ENCODE measurements around the gene BABAM2.

The BABAM2 gene

DNA sequence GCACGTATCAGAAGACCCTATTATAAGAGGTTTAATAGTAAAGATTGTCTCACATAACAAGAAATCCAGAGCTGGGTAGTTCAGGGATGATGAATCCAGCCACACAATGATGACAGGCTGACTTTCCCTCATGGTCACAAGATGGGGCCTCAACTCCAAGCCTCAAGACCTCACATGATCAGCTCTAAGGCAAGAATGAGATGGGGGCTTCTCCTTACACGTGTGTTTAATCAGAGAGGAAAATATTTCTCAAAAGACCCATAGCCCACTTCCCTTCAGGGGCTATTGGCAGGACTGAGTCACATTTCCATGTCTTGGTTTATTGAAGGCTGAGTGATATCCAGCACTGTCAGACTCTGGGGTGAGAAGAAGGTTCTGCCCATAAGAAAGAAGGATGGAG lies 402.0 kb downstream of the BABAM2 start:
- no peak for DNase-seq

DNA sequence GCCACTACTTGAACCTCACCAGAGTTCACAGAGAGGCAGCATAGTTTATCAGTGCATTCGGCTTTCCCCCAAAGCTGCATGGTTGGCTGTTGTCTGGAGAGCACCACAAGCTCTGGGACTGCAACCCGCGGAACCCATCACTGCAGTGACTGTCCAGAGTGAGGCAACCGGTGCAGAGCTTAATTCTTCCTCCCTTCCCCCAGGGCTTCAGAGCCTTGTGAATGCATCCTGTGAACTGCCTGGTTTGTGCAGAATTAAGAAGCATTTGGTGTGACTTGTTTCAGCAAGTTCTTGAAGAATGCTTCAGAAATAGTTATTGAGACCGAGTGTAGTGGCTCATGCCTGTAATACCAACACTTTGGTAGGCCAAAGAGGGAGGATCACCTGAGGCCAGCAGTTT lies 402.9 kb downstream of the BABAM2 start:
- no peak for DNase-seq

DNA sequence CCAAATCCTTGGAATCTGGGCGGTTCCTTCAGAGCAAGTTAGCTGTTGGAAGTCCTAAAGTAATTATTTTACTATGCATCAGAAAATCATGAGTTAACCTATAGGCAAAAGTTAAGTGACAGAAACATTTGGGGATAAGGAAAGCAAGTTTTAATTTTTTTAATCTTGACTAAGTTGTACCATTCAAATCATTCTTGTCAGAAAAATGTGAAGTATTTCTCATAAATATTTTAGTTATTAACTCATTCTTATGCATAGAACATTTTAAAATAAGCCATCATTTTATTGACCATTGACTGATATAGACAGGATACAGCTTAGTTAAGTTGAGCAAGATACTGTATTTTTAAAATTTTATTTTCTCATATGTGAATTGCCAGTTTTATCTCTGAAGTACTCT lies 403.9 kb downstream of the BABAM2 start:
- DNase-seq, result no peak

DNA sequence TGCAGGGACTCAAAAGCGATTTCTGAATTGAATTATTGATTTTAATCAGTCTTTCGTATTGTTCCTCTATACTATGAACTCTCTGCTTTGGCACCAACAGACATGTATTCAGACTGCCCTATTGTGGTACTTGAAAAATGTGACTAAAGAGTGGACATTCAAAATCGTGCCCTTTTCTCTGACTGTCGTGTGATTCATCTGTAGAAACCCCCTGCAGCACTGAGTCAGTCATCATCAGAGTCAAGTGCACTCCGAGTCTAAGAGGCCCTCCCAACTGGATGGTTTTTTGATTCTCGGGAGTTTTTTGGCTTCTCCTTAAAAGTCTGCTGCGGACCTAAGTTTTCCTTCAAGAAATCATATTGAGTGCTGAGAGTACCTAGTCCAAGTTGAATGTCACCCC lies 405.7 kb downstream of the BABAM2 start:
- no peak for DNase-seq

DNA sequence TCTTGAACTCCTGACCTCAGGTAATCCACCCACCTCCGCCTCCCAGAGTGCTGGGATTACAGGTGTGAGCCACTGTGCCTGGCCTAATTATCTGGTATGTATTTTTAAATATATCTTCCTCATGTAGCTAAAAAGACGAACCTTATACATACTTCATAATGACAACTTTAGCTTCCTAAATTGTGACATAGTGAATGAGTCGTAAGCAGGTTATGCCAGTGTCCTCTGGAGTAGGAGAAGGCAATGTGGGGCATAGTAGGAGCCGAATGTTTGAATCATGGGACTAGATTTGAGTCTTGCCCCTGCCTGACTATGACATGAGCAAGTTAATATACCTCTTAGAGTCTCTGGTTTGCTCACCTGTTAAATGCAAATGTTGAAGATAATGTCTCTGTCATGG lies 406.4 kb downstream of the BABAM2 start:
- no peak for DNase-seq

DNA sequence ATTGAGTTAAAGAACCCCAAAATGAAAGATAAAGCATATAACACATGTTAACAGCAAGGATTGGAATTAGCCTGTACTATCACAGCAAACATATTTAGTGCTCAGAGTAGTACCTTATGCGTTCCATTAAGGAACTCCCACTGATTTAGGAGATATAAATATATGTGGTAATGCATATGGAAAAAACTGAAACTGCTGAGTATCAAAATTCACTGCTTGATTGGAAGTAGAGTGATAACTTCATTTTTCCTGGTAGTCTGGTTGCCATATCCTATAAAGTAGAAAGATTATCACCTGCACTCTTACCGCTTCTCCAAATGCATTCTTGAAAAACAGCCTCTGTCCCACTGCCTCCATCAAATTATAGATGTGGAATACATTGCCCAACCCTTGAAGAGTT lies 407.0 kb downstream of the BABAM2 start:
- no peak for DNase-seq

DNA sequence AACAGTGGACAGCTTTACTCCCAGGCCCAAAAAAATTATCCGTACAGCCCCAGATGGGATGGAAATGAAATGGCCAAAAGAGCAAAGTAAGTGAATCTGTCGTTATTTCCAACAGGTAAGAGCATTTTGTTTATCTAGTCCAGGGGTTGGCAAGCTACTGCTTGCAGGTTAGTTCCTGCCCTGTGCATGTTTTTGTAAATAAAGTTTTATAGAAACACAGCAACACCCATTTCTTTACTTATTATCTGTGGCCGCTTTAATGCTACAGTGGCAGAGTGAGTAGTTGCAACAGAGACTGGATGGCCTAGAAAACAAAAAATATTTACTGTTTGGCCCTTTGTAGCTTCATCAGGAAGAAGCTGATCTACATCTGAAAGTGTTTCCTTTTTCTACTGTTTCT lies 407.9 kb downstream of the BABAM2 start:
- no peak for DNase-seq

DNA sequence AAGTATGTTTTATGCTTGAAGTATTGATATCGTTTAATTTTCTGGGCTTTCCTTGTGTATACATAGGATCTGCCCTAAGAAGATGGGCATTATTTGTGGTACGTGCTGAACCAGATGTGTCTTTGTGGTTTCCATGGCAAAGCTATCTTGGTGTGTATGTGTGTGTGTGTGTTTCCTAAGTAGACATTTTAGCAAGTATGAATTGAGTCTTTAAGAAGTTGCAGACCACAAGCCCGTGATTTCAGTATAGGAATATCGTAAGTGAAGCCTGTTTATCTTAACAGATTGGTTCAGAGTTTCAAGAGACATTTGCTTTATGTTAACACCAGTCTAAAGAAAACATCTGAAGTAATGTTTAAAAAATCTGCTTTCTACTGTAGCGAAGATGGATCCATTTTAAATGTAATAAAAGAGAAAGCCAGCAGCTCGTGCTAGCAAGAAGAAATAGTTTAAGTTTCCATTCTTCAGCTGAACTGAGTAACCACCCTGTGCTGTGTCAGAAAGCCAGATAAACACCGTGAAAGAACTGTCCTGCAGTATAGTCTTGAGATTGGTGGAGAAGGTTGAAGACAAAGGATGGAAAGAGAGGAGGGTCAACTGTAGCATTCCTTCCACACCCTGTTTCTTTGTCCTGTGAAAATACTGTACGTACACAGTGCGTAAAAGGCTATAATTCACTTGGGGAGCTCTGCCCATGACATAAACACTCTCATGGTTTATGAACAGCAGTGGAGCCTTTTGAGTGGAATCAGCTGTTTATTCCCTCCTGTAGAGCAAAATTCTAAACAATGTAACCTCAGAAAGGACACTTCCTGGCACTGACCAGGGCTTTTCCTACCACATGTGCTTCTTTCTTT lies 410.2 kb downstream of the BABAM2 start:
- DNase-seq, result no peak

DNA sequence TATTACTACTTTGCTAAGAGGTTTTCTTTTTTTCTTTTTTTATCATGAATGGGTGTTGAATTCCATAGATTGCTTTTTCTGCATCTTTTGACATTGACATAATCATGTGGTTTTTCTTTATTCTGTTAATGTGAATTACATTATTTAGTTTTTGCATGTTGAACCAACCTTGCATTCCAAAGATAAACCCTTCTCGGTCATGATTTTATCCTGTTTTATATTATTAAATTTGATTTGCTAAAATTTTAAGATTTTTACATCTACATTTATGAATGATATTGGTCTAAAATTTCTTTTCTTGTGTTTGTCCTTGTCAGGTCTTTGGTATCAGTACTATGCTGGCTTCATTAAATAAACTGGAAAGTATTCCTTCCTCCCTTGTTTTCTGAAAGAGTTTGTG lies 414.7 kb downstream of the BABAM2 start:
- DNase-seq, result no peak

DNA sequence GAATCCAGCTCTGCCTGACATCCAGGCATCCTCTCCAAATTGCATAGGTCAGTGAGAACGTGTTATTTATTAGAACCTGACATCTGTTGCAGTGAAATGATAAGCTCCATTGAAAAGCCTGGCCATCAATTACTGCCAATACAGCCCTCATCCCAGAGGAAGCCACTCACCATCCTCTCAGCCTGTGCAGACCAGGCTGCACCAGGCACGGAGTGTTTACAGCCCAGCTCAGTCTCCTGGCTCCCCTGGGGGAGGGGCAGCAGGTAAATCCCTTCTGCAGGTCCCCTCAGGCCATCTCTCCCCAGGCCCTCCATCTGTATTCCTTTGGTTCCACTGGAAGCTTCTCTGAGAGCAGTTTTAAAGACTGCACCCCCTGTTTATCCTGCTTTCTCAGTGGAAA lies 419.6 kb downstream of the BABAM2 start:
- DNase-seq, result no peak

DNA sequence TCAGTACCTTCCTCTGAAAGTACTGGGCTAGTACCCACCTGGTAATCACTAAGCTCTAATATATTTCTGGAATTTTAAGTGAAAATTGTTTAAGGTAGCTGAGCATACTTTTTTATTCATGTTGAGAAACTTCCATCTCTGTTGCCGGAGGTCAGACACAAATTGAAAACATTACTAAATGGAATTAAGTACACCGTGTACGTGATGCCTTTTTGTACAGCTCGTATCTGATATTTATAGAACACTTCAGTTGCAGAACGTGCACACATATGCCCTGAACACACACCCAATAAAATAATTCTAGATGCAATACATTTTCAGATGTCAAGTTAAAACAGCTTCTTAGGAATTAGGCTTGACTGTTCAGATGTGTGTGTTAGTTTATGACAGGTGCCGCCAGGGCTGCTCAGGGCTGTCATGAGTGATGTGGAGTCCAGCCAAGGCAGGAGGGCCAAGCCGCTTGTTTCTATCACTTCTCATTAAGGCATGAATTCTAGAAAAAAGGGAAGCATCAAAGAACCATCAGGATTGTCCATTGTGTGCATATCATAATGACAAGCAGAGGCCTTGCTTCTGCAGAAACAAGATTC lies 421.2 kb downstream of the BABAM2 start:
- DNase-seq, result no peak

DNA sequence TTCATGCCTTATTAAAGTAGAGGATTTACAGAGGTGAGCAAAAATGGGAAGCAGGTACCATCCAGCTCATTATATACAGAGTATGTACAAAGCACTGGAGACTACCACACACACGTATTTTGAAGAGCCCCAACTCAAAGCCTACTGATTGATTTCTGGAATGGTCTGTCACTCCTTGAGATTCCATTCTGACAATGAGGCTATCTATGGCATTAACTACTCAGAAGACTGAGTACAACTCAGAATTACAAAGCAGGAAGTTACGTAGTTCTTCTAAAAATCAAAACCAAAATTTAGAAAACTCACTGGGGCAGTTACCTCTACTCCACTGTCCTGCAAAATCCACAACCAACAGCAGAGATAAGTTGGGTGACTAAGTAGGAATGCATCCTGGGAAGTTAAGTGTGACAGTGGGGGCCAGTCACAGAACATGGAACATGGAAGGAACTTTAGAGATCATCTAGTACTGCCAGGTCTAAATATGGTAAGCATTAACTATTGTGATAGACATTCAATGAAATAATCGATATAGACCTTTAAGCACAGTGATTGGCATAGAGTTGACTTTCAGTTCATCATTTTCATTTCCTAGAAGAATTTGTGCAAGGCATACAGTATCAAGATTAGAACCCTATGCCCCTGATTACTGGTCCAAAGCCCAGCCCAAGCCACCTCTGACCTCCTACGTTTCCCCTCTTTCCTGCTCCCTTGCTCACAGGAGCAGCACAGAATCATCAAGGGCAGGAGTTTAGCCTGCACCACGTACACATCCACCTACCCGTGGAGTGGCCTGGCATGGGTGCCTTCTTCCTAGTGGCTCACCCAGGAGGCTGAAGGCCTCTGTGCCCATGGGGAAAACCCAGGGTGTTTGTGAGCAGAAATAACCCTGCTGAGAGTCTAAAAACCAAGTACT lies 422.0 kb downstream of the BABAM2 start:
- DNase-seq, result no peak

DNA sequence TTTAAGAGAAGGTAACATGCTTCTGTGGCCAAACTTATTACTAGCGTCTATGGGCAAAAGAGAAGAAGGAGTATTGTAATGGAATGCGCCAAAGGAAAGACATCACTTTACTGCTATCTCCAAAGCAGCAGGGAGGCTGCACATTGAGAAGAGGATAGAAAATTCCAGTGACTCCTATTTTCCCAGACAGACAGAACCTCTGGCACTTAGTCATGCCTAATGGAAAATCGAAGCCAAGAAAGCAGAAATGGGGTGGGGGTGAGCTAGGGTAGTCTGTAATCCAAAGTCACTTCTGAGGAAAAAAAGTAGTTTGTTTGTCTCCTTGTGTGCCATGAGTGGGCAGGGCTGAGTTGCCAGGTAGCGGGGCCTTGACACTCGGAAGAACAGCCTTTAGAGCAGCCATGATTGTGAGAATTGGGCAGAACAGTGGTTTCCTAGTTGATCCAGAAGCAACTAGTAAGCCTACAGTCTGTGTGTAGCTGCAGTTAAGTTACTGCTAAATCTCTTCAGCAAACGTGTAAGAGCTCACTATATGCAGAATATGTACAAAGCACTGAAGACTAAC lies 422.8 kb downstream of the BABAM2 start:
- no peak for DNase-seq

DNA sequence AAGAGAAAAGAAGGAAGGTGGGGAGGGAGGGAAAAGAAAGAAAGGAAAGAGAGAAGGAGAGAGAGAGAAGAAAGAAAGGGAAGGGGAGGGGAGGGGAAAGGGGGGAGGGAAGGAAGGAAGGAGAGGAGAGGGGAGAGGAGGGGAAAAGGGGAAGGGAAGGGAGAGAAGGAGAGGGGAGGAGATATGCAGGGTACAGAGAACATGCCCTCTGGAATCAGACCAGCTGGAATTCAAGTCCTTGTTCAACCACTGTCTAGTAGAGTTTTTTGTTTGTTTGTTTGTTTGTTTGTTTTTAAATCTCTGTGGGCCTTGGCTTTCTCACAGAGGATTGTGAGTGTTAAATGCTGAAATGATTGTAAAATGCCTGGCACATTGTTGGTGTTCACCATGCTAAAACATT lies 424.4 kb downstream of the BABAM2 start:
- DNase-seq, result no peak

DNA sequence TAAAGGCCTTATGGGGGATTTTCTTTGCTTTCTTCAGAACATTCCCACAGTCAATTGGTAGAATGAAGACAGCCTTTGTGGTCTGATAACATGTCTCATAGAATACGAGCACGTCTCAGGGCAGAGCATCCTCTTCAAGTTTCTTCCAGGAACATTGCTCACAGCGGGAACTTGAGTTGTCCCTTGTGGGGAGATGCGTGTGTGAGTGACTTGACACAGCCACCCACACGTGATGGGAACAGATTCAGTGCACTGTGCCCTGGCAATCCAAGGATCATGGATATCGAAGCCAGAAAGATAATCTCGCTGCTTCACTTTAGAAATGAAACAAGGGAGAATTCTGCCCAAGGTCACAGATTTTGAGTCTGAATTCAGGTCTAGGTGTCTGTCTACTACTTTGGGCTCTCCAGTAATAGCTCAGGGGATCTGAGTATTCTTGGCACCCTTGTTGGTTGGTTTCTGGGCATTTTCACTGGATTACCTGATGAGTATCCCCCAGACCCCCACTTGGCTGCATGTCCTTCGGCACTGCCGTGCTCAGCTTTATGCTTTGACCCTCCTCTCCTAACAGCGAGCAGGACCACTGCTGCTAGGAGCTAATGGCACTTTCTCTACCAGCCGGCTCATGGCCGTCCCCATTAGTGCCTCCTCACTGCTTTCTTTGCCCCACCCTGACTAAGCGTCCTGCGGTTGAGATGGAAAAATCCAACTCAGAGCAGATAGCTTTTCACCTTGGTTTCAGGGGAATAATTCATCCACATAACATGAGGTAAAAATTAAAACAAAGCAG lies 426.2 kb downstream of the BABAM2 start:
- DNase-seq, result no peak

DNA sequence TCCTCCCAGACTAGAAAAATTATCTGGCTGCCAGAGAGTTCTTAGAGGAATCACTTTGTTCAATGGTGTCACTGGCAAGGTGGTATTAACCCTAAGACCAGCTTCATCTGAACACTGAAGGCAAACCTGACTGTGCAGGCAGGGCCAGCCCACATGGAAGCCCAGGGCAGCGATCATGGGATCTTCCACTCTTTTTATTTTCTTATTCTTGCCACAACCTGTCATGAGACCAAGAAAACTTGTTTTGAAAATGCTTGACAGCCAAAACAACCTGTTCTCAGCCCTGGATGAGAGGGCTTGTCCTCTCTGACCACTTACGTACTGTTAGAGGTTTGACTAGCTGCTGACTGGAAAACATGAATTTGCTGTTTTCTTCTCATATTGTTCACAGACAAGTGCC lies 426.9 kb downstream of the BABAM2 start:
- DNase-seq, result no peak

DNA sequence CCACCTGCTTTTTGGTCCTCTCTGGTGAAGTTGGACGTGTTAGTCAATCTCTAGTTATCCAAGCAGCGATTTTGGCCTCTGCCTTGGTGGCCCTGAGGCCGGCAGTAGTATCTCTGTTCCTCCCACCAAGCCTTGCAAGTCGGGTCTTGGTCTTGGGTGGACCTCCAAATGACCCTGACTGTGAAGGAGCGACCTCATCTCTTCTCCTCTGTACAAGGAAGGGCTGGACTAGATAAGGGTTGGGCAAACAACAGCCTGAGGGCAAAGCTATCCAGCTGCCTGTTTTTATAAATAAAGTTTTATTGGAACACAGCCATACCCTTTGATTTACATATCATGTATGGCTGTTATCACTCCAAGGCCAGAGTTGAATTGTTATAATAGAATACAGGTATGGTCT lies 427.5 kb downstream of the BABAM2 start:
- no peak for DNase-seq

DNA sequence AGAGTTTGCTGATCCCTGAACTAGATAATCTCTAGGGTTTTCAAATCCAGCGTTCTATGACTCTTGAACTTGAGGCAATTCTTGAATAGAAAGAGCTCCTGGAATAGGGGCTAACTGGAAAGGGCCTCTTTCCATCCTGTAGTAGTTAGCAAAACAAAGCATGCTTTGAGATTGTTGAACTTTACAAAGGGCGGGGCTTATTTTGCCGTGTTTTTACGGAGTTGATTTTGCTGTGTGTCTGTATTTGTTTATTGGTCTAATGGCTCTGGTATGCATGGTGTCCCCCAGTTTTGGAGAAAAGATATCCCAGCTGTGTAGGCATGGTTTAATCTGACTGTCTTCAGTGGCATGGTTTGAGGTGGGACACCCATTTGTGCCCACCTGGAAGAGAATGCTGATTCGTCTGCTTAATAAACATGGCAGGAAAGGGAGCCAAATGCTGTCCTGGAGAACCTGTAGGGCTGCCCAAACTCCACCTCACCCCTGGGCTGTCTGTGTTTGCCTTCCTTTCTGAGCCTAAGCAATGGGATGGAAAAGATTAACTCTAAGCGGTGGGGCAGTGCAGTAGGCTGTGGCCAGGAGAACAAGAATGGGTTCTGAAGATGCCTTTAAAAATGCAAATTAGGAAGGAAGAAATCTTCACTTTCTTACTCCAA lies 428.1 kb downstream of the BABAM2 start:
- no peak for DNase-seq

DNA sequence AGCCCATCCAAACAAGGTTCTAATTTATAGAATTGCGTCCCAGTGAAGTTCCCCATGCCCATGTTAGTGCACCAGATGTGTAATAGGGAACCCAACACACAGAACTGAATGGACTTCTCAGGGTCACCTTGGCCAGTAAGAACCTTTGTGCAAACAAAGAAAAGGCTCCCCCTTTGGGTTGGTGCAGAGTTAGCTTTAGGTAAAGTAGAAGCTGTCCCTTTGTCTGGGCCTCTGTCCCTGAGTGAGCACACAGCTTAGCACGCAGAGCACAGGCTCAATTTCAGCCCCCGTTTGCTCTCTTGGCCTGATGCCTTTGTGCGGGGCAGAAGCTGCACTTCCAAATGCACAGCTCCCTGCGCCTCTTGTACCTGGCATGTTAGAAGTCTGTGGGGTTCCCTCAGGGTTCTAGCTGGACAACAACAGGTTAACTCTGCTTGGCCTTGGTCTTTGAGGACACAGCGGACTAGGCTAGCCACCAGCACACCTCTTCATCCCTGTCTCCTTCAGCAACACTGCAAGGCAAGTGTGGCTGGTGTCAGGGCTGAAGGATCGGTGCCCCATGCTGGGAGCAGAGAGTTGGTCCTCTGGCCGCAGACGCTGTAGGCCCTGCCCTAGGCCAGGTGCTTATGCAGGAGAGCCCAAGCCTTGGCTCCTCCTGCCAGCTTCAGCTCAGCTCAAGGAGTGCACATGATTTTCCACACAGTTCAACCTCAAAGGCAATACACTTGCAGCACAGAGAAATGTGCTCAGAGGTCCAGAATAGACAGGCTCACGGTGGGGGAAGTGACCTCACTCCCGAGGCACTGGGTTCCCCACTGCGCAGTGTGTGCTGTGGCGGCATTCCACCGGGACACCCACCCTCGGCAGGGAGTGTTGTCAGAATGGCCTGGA lies 428.8 kb downstream of the BABAM2 start:
- DNase-seq, result no peak

DNA sequence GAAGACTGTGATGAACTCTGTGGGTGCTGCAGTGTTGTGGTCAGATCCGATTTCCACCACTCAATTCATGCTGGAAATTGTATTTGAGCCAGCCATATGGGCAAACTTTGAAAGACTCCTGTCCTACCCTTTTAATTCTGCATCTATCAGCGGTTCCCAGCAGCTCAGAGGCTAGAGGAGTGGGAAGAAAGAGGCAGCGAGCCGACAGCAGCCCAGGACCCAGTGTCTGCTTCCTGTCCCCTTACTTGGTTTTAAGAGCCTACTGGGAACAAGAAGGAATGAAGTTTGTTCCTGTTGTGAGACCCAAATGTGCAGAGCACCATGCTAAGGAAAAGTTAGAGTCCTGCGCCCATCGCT lies 429.5 kb downstream of the BABAM2 start:
- DNase-seq, result no peak

DNA sequence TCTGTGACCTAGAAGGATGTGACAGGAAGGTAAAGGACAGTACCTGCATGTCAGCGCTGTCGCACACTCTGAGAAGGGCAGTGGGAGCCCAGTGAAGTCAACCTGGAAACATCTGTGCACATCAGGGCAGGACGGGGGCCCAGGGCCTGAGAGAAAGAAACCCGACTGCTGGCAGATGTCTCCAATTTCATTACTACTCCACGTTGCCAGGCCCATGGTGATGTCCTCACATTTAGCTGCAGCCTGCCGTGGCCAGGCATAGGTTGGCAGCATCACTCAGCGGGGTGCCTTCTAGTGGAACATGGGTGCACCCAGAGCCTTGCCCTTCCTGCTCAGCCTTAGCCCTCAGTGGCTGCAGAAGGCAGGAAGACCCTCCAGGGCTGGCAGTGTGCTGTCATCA lies 429.8 kb downstream of the BABAM2 start:
- DNase-seq, result no peak

Measured in GOT3 (cell line).